LNCAP (cell line): ENCODE data around the gene VEGFA.

Source experiments
- CTCF ChIP-seq: fragments of 450-650 bp; IDR thresholded peaks from 2 replicates; pipeline ENCODE4 v1.5.1; 2017; ENCODE audit warnings: mild to moderate bottlenecking

VEGFA gene

GRCh38 chr6:43776799-43777776 is 7.1 kb downstream of the VEGFA start:
- no peak for TF ChIP-seq CTCF

- no peak for TF ChIP-seq CTCF
Measured at GRCh38 chr6:43778131-43778855, 8.3 kb downstream of the VEGFA start.

- TF ChIP-seq CTCF: no peak
Measured at GRCh38 chr6:43778976-43779851, 9.2 kb downstream of the VEGFA start.

- no peak for TF ChIP-seq CTCF
Measured at GRCh38 chr6:43779852-43780236, 9.8 kb downstream of the VEGFA start.

GRCh38 chr6:43780293-43780692 is 10.3 kb downstream of the VEGFA start:
- TF ChIP-seq CTCF: no peak

- TF ChIP-seq CTCF: no peak
Measured at GRCh38 chr6:43780941-43781928, 11.2 kb downstream of the VEGFA start.
